HG03354 (cell line): ENCODE results near the gene SPRED2.
"Not testable (repeated sequence)": the region's sequence is repeated elsewhere in the genome, so short reads cannot be mapped to it uniquely, and the experiment has no call there.

Source experiments
- ATAC-seq: cut with Tn5 transposase; IDR thresholded peaks from one replicate; pipeline ENCODE4 v1.9.1; 2021; ENCODE audit warnings: mild to moderate bottlenecking; ENCODE audit not compliant: unreplicated experiment, poor library complexity, severe bottlenecking

Gene SPRED2

DNA sequence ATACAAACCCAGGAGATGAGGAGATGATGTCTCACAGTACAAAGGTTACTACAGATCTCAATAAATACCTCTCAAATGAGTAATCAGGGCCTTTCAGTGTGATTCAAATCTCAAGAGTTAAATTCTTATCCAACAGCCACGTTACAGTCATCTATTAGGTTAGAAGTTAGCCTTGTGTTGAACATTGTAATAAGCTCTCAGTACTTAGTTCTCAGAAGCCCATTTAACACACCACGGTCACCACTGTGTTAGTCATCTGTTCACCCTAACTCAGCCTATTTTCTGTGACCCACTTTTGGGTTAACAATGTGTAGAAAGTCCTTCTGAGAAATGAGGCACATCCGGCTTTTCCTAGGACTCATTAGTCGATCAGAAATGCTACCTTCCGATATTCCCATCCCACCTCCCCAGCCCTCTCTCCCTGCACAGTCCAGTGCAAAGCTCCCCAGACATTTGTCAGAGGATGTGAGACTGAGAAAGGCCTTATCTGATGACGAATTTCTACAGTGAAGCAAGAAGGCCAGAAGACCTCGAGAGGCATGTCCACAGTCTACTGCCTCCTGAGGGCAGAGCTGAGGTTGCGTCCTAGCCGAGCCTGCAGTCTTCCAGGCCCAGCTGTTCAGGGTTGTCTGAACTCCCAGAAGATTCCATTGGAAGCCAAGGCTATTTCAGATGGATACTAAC lies 112.2 kb downstream of the SPRED2 start:
- peak; percentile 65 for ATAC-seq

DNA sequence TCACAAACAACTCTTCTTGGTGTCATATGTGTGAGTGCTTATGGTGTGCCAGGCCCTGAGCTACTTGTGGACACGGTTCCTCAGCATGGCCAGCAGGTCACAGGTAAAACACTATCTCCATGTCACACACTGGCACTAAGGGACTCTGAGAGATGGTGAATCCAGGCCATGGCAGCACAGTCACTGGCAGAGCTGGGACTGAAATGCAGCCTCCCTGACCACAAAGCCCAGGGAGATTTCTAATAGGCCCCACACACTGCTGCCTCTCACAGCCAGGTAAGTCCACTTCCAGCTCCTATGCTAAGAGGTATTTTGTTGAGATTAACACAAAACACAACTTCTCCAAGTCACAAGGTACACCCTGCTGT lies 112.7 kb downstream of the SPRED2 start:
- no peak for ATAC-seq

- no peak for ATAC-seq
Measured at GRCh38 chr2:65319072-65319673, 113.2 kb downstream of the SPRED2 start.

DNA sequence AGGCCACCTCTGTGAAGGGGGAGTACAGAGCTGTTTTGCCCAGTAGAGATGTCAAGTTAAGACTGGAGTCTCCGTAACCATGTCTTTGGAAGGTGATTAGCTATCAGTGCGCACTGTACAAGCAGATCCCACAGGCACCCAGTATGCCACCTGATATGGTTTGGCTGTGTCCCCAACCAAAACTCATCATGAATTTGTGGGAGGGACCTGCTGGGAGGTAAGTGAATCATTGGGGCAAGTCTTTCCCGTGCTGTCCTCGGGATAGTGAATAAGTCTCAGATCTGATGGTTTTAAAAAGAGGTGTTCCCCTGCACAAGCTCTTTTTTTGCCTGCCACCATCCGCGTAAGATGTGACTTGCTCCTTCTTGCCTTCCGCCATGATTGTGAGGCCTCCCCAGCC lies 114.6 kb downstream of the SPRED2 start:
- ATAC-seq: no peak

DNA sequence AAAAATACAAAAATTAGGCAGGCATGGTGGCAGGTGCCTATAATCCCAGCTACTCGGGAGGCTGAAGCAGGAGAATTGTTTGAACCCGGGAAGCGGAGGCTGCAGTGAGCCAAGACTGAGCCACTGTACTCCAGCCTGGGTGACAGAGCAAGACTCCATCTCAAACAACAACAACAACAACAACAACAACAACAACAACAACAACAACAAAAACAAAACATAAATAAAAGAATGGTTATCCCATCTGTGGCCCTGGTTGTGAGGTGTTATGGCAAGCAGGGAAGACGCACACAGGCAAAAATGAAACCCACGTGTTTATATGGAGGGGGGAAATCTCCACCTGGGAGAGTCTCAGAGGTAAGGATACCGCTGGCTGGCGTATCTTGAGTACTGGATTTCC lies 115.0 kb downstream of the SPRED2 start:
- not testable (repeated sequence) for ATAC-seq

GRCh38 chr2:65316072-65316471 lies 116.3 kb downstream of the SPRED2 start:
- no peak for ATAC-seq

GRCh38 chr2:65314801-65315441 lies 117.5 kb downstream of the SPRED2 start:
- ATAC-seq: no peak

DNA sequence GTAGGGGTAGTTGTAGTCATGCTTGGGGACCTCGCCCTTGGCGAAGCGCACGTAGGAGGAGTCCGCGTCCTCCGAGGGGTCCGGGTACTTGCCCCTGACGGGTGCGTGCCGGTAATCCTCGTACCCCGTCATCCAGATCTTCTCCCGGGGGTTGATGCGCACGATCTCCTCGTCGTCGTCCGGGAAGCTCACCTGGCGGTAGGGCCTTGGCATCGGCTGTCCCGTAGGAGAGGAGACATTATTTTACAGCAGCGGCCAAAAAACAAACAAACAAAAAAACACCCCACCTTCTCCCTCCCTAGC lies 118.5 kb downstream of the SPRED2 start:
- ATAC-seq: no peak

DNA sequence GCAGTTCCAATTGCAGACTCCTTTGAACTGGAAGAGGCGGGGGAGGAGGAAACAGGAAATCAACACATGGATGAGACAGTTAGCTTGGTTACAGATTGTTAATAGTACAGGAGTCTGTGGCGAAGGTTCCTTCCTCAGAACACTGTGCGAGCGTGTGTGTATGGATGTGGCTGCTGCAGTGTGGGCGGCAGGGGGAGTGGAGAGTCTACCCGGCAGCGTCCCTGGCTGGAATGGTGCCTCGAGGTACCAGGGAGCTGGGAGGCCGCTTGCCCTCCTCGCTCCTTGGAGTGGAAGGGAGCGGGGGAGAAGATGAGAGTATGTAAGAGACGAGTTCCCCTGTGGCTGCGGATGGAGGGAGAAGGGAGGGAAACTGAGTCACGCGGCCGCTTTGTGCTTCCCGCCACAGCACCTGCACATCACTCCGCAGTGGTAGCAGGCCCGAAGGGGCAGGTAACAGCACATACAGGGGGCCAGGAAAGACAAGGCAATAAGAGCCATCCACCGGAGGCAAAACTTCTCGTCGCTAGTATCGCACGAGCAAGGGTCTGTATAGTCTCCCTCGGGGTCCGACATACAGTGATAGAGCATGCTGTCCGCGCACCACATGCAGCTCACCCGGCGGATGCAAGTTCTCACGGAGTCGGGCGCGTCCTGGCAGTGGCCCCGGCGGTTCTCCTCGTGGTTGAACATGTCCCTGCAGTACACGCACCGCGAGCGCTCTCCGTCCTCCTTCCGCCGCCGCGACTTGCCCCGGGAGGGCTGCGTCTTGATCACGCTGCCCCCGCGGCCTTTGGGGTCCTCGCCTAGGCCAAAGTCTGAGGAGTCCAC lies 119.1 kb downstream of the SPRED2 start:
- no peak for ATAC-seq

- no peak for ATAC-seq
Measured at GRCh38 chr2:65311596-65311995, 120.8 kb downstream of the SPRED2 start.

GRCh38 chr2:65311049-65311448 lies 121.3 kb downstream of the SPRED2 start:
- ATAC-seq: no peak

DNA sequence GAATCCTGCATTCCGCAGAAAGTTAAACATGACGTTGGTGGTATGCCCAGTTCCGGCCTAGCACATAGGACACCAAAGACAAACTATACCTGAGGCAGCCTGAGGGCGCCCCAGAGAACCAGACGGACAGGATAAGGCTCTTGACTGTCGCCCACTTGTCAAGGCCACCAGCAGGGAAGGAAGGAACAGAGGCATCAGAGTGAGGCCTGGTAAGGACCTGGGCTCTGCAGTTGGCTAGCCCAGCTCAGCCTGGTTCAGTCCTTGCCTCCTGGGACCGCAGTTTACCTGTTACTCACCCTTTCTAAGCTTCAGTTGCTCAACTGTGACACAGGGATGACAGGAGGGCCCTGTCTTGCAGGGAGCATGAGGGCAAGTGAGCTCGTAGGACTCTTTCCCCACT lies 122.7 kb downstream of the SPRED2 start:
- no peak for ATAC-seq

GRCh38 chr2:65305934-65306333 lies 126.5 kb downstream of the SPRED2 start:
- no peak for ATAC-seq

DNA sequence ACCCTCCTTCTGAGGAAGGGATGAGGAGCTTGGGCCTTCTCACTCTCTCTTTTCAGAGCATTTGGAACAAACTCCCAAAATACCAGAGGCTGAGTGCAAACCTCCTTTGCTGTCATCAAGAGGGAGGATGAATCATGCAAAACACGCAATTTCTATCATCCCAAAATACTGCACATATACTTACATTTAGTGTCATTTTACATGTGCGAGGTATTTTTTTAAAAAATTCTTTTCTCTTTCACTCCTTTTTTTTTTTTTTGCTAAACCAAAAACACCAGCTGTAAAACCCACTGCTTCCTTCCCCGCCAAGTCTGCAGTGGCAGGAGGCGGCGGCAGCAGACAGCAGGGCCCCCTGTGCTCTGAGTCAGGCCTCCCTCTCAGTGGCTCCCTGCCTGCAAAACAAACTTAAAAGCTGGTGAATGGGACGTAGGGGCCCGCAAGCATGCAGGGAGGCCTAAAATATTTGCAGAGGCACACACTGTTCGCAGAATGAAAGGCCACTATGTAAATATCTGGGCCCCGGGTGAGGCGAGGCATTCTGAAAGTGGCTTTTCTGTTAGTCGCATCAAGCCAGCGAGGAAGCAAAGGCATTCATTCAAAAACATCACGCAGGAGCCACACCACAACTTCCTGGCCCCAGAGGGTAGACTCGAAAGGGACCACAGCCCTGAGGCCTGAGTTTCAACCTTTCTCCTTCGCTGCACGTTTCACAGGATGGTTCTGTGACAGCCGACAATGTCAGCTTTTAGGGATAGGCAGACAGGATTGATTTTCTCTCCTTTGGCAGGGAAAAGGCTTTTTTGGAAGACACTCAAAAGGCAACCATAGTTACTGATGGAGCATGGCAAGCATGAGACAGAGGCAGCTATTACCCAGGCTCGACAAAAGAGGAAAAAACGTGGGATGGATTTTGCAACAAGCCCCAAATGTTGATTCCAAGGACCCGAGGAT lies 131.4 kb downstream of the SPRED2 start:
- peak; percentile 90 for ATAC-seq

DNA sequence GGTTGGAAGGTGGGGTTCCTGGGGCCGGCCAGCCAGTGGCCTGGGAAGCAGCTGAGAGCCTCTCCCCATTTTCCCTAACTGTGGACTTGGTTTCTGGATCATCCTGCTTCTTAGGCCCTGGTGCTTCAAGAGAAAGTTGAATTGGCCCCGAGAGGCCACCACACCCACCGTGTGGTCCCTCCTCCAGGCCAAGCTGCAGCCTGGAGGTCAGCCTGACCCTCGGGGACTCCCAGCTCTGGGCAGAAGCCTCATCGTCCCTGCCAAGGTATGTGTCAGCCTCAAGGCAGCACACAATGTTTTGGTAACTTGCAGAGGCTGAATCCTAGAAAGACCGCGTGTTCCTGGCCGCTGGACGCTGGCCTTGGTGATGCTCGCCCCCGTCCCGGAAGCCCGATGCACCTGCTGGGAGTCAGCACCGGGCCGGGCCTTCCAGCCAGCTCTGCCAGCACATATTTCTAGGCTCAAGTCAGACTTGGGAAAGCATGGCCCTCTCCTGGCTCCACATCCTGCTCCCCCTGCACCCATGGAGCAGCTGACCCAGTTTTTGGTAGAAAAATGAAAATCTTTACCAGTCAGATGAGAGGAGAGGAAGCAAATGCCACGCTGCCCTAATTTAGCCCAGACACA lies 132.2 kb downstream of the SPRED2 start:
- ATAC-seq: no peak

GRCh38 chr2:65299246-65299645 lies 133.2 kb downstream of the SPRED2 start:
- no peak for ATAC-seq

DNA sequence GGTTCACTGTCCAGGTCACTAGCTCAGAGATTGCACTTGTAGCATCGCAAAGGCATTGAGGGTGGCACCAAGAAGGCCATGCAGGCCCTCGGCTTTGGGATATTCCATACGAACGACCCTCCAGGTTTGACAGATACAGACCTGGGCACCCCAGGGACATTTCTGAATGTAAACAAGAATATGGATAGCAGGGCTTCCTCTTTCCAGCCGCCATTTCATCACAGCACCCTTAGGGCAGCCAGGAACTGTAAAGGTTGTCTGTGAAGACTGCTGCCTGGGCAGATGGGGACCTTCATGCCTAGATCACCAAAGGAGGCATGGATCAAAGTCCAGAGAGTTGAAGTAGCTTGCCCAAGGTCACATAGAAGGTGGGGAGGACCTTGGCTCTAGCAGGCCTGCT lies 134.3 kb downstream of the SPRED2 start:
- ATAC-seq: no peak

GRCh38 chr2:65297544-65297943 lies 134.9 kb downstream of the SPRED2 start:
- ATAC-seq: no peak

DNA sequence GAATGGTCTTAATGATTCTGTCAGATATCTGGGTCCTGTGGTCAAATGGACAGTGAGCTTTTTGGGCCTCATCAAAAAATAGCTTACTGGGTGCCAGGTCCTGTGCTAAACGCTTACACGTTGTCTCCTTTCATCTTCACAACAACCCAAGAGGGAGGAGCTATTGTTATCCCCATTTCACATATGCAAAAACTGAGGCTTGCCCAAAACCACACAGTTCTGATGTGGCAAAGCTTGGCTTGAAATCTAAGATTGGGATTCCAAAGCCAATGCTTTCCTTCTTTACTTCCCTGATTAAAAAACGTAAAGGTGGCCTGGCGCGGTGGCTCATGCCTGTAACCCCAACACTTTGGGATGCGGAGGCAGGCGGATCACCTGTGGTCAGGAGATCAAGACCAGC lies 135.4 kb downstream of the SPRED2 start:
- ATAC-seq: no peak
